Measurements from ENCODE around the gene PTMA. TPM values are rescaled to one million over a fixed set of nuclear protein-coding genes. Genes with fewer than 3 reads are reported as not detected.
A peak's percentile ranks its signal among the peaks of the same experiment; 100 is the strongest.

The PTMA gene
- total RNA-seq, 1 experiment from 2014 or later, result 2,752 TPM

DNA sequence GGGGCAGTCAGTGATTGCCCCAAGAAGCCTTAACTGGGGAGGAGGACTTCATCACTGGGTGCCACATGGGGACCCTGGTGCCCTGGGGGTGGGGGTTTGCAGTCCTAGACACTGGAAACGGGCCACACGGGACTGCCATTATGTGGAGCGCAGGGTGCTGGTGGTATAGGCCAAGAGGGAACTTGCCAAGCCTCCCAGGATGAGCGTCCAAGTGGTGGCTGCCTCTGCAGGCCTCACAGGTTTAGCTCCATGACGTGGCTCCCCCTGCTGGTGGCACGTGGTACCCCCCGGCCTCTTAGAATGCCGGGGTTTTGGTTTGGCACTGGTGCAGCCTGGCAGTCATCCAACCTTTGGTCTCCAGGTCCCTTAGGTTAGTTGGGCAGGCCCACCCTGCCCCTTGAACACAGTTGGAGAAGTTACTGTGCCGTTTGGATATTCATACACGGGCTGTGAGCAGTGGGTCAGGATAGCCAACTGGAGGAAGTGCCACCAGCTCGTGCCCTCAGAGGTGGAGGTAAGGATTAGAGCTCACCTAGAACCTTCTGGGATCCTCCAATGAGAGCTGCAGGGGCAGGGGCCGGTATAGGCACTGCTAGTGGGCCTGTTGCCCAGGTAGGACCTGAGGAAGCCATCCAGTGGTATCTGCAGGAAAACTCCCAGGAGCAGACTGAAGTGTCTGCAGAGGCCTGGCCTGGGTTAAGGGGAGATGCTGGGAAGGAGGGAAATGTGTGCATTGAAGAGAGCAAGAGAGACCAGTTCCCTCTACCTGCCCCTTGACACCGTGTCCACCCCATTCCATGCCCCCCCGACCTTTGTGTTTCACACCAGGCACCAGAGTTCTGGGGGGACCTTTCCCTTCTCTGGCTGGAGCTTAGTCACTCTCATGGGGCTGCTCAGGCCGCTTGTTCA, 5.7 kb downstream of the PTMA start (continued):
- TF ChIP-seq, protein P1, sequence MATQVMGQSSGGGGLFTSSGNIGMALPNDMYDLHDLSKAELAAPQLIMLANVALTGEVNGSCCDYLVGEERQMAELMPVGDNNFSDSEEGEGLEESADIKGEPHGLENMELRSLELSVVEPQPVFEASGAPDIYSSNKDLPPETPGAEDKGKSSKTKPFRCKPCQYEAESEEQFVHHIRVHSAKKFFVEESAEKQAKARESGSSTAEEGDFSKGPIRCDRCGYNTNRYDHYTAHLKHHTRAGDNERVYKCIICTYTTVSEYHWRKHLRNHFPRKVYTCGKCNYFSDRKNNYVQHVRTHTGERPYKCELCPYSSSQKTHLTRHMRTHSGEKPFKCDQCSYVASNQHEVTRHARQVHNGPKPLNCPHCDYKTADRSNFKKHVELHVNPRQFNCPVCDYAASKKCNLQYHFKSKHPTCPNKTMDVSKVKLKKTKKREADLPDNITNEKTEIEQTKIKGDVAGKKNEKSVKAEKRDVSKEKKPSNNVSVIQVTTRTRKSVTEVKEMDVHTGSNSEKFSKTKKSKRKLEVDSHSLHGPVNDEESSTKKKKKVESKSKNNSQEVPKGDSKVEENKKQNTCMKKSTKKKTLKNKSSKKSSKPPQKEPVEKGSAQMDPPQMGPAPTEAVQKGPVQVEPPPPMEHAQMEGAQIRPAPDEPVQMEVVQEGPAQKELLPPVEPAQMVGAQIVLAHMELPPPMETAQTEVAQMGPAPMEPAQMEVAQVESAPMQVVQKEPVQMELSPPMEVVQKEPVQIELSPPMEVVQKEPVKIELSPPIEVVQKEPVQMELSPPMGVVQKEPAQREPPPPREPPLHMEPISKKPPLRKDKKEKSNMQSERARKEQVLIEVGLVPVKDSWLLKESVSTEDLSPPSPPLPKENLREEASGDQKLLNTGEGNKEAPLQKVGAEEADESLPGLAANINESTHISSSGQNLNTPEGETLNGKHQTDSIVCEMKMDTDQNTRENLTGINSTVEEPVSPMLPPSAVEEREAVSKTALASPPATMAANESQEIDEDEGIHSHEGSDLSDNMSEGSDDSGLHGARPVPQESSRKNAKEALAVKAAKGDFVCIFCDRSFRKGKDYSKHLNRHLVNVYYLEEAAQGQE (IDR thresholded peaks at IDR 0.05; ENCODE audit: low read depth), result no peak
- no peak for TF ChIP-seq SIN3A (IDR thresholded peaks at IDR 0.05; ENCODE audit: low read depth)
- TF ChIP-seq, protein P2, sequence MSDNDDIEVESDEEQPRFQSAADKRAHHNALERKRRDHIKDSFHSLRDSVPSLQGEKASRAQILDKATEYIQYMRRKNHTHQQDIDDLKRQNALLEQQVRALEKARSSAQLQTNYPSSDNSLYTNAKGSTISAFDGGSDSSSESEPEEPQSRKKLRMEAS (IDR thresholded peaks at IDR 0.05), result no peak

DNA sequence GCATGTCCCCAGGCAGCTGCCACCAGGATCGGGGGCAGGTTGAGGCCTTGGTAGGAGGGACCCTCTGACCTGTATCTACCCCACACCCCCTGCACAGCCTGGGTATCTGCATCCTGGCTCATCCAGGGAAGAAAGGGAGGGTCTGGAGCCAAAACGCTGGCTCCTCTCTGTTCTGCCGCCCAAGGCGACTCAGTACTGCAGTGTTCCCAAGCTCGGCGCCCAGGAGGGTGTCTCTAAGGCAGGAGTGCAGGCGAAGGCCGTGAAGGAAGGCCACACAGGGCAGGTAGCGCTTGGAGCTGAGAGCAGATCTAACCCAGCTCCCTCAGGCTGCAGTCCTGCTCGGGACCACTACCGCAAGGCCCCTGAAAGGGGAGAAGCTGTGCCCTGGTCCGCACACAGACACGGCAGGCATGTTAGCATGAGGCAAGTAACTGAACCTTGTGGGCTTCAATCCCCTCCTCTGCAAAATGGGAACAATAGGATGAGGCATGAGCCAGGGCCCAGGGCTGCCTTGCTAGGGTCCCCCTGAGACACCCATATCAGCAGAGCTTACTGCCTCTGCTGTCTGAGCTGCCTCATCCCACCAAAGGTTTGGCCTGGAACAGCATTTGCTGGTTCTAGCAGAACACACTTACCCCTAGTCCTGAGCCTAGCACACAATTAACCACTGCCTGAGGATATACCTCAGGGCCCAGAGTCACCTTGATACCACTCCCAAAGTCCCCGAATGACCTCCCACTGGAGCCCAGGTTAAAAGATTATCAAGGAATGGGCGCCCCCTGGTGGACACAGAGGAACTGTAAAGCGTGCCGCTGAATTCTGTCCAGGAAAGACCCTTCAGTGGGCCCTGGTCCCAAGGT, 6.5 kb downstream of the PTMA start:
- Histone ChIP-seq H3K9ac (ENCODE audit: low read length) (peak overlapping the region; percentile 57), H3K36me3 (ENCODE audit: control insufficient read depth in 1 of 2, insufficient read depth in 2 of 2, low read length in 2 of 2) (peaks cover 13 to 24% of the 10 kb centered on the region in 2 experiments), H3K9me2 (ENCODE audit: insufficient read depth) (no peaks in the 10 kb centered on the region), H3K27me3 (ENCODE audit: insufficient read depth, low read length) (no peaks in the 10 kb centered on the region), H3K79me2 (ENCODE audit: insufficient read depth, low read length) (peaks cover 28% of the 10 kb centered on the region), H3K9me3 (ENCODE audit: control insufficient read depth in 1 of 2, insufficient read depth in 1 of 2, low read depth in 1 of 2, low read length in 2 of 2) (no peaks in the 10 kb centered on the region), H4K20me1 (ENCODE audit: insufficient read depth) (peaks cover 21% of the 10 kb centered on the region; the same call in 1 of the 2 replicates), H3K4me1 (ENCODE audit: control insufficient read depth in 1 of 2, insufficient read depth in 2 of 2, low read length in 2 of 2) (peaks cover 27 to 70% of the 10 kb centered on the region in 2 experiments), H2AFZ (ENCODE audit: low read depth, low read length, poor library complexity, severe bottlenecking) (no peak overlapping the region), H3K4me2 (ENCODE audit: low read length) (peak overlapping the region; percentile 26; the same call in 1 of the 2 replicates), H3K4me3 (replicated peaks in 1 of 2; ENCODE audit: low read depth in 1 of 2, low read length in 2 of 2) (no peak overlapping the region), H3K27ac (ENCODE audit: low read depth, low read length) (peak overlapping the region; percentile 68)
- intact Hi-C loops (cut with micrococcal nuclease), result loop anchor here (1.0 to 2.0 kb wide), 4 partner anchors 38 to 152 kb away; no protein-coding TSS in a partner anchor
- ChIA-PET CTCF (interaction anchor here (0.7 to 5.7 kb wide), 24 partner anchors 10 to 250 kb away, joined by 3 to 185 read pairs (median 4); partner anchors contain the start of gene NCL), POLR2A (interaction anchor here (0.7 to 6.5 kb wide), 15 partner anchors 9 to 252 kb away, joined by 3 to 50 read pairs (median 7); no protein-coding TSS in a partner anchor), RAD21 (ENCODE audit: low non-redundant PET in 1 of 2, low total read pairs in 2 of 2, uncharacterized antibody in 2 of 2, unreplicated experiment in 2 of 2) (interaction anchor here (0.8 to 4.2 kb wide), 8 partner anchors 33 to 103 kb away, joined by 3 to 31 read pairs (median 8); no protein-coding TSS in a partner anchor)
- peak; percentile 28 for ATAC-seq
- TF ChIP-seq CEBPB (IDR thresholded peaks at IDR 0.05; ENCODE audit: low read depth) (no peak), CBX3 (IDR thresholded peaks at IDR 0.05; ENCODE audit: low read depth) (no peak)
- TF ChIP-seq, protein P3, sequence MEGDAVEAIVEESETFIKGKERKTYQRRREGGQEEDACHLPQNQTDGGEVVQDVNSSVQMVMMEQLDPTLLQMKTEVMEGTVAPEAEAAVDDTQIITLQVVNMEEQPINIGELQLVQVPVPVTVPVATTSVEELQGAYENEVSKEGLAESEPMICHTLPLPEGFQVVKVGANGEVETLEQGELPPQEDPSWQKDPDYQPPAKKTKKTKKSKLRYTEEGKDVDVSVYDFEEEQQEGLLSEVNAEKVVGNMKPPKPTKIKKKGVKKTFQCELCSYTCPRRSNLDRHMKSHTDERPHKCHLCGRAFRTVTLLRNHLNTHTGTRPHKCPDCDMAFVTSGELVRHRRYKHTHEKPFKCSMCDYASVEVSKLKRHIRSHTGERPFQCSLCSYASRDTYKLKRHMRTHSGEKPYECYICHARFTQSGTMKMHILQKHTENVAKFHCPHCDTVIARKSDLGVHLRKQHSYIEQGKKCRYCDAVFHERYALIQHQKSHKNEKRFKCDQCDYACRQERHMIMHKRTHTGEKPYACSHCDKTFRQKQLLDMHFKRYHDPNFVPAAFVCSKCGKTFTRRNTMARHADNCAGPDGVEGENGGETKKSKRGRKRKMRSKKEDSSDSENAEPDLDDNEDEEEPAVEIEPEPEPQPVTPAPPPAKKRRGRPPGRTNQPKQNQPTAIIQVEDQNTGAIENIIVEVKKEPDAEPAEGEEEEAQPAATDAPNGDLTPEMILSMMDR (IDR thresholded peaks at IDR 0.05 in 2 of 3, conservative IDR thresholded peaks at IDR 0.05 in 1 of 3; ENCODE audit: borderline replicate concordance in 1 of 3, insufficient read depth in 1 of 3, low read depth in 2 of 3, low read length in 2 of 3), result peak in 2 of 3 experiments; percentile 72 to 96; a peak in 4 of 6 replicates
- no TSS peak for BruUV-seq (replicated peaks)
- DNase-seq (ENCODE audit: low read depth, low spot score), result peak; percentile 38
